Epithelial cell of esophagus (primary cell): ENCODE data around the gene MAGI2.
A peak's percentile ranks its signal among the peaks of the same experiment; 100 is the strongest.

Source experiments
- DNase-seq: peaks from one replicate; pipeline ENCODE4 v3.0.0; 2010; ENCODE audit warnings: low read depth
- H3K4me3 ChIP-seq: 2 replicates; pipeline ENCODE4 v1.5.1; 2011; ENCODE audit warnings: mild to moderate bottlenecking, low read length, control low read depth
- TF ChIP-seq, protein P1 (sequence below): IDR thresholded peaks from 2 replicates; pipeline ENCODE4 v1.5.1; 2011; ENCODE audit warnings: low read depth, mild to moderate bottlenecking, low read length, control low read depth, inconsistent platforms; ENCODE audit not compliant: insufficient read depth; ENCODE audit errors: missing control alignments

Gene MAGI2

DNA sequence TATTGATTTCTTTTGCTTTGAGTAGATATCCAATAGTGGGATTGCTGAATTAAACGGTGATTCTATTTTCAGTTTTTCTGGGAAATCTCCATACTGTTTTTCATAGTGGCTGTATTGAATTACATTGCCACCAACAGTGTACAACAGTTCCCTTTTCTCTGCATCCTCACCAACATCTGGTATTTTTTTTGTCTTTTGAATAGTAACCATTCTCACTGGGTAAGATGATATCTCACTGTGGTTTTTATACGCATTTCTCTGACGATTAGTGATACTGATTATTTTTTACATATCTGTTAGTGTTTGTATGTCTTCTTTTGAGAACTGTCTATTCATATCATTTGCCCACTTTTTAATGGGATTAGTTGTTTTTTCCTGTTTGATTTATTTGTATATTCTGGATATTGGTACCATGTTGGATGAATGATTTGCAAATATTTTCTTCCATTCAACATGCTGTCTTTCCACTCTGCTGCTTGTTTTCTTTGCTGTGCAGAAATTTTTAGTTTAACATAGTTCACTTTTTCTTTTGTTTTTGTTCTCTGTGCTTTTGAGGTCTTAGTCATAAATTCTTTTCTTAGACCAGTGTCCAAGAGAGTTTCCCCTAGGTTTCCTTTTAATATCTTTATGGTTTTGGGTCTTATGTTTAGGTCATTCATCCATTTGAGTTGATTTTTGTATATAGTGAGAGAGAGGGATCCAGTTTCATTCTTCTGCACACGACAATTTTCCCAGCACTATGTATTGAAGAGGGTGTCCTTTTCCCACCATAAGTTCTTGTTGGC is 1070.2 kb downstream of the MAGI2 start:
- TF ChIP-seq, protein P1, sequence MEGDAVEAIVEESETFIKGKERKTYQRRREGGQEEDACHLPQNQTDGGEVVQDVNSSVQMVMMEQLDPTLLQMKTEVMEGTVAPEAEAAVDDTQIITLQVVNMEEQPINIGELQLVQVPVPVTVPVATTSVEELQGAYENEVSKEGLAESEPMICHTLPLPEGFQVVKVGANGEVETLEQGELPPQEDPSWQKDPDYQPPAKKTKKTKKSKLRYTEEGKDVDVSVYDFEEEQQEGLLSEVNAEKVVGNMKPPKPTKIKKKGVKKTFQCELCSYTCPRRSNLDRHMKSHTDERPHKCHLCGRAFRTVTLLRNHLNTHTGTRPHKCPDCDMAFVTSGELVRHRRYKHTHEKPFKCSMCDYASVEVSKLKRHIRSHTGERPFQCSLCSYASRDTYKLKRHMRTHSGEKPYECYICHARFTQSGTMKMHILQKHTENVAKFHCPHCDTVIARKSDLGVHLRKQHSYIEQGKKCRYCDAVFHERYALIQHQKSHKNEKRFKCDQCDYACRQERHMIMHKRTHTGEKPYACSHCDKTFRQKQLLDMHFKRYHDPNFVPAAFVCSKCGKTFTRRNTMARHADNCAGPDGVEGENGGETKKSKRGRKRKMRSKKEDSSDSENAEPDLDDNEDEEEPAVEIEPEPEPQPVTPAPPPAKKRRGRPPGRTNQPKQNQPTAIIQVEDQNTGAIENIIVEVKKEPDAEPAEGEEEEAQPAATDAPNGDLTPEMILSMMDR: no peak
- no peak for DNase-seq
- no peak overlapping the region for H3K4me3 ChIP-seq

DNA sequence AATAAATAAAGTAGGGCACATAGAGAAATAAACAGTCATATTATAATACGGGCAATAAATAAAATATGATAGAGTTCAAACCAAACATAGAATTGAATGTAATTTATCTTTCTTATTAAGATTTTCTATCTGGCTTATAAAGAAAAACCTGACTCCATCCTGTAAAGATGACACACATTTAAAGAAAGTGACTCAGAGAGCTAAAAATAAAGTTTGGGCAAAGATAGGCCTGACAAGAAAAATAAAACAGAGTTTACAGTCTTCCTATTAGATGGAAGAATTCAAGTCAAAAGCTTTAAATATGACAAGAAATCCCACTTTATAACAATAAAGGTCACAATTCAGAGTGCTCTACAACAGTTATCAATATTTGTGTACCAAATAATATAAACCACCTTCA is 1074.3 kb downstream of the MAGI2 start:
- TF ChIP-seq, protein P1: no peak
- no peak overlapping the region for H3K4me3 ChIP-seq
- peak; percentile 4 for DNase-seq

DNA sequence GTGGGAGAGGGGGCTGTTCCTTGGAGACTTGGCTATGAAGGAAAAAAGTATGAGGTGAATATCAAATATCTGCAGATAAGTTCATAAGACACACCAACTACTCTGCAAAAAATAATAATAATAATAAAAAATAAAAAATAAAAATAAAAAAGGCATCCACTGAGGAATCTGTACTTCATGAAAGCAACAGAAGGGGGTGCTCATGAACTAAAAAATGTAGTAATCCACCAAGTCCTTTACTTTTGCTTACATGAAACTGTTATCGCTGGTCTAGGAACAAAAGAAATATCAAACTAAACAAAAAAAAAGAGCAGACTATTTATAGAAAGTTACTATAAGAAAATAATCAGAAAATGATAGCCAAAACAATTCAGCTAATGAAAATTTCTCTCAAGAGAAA is 1075.9 kb downstream of the MAGI2 start:
- TF ChIP-seq, protein P1: no peak
- no peak overlapping the region for H3K4me3 ChIP-seq
- DNase-seq: no peak

- no peak overlapping the region for H3K4me3 ChIP-seq
- TF ChIP-seq, protein P1: no peak
- no peak for DNase-seq
These were observed 1082.5 kb downstream of the MAGI2 start for GRCh38 chr7:78370936-78371335.

GRCh38 chr7:78368771-78369170 is 1084.7 kb downstream of the MAGI2 start:
- no peak for DNase-seq
- H3K4me3 ChIP-seq: no peak overlapping the region
- TF ChIP-seq, protein P1: no peak

DNA sequence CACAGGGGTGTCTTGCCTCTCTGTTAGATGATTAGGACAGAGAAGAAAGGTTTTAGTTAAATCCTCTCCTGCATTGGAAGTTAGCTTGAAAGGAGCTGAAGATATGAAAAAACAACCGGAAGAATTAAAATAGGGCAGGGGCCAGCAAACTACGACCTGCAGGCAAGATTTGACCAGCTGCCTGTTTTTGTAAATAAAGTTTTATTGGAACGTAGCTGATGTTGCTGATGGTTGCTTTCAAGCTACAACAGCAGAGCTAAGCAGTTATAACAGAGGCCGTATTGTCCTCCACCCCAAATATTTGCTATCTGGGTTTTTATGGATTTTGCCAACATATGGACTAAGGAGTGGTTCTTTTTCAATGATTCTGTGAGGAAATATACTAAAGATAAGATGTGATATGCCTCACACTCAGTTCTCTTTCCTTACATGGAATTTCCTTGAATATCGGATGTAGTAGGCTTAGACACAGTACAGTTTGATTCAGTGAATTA is 1086.1 kb downstream of the MAGI2 start:
- DNase-seq: no peak
- TF ChIP-seq, protein P1: no peak
- no peak overlapping the region for H3K4me3 ChIP-seq

DNA sequence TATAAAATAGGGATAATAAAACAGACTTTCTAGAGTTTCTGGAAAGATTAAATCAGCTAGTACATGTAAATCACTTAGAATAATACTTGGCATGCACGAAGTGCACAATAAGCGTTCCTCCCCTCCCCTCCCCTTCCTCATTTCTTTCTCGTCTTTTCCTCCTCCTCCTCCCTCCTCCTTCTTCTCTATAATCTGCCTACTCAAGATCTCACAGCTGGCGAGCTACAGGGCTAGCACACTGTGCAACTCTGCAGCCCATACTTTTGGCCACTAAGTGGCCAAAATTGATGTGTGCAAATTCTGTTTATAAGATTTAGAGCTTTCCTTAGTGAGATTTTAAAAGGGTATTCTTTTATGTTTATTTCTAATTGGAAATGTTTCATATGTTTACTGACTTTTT is 1089.6 kb downstream of the MAGI2 start:
- no peak for DNase-seq

More for the DNA sequence above, 1089.6 kb downstream of the MAGI2 start:
- no peak overlapping the region for H3K4me3 ChIP-seq
- TF ChIP-seq, protein P1: no peak
